H1 (cell line): ENCODE results near the gene ENTPD8. TPM values are rescaled to one million over a fixed set of nuclear protein-coding genes. Genes with fewer than 3 reads are reported as not detected.
A peak's percentile ranks its signal among the peaks of the same experiment; 100 is the strongest.

Source experiments
- CTCF ChIA-PET: fragments of 300-600 bp; sonication (Branson Sonifier 250); formaldehyde crosslinking; loops from one replicate; lab custom pipeline; 2021; ENCODE audit not compliant: partially characterized antibody; lab: Charles Lee
- POLR2A ChIA-PET: fragments of 300-600 bp; sonication (Branson Sonifier 250); formaldehyde crosslinking; loops from one replicate; lab custom pipeline; 2021; ENCODE audit warnings: inconsistent platforms; ENCODE audit not compliant: partially characterized antibody; lab: Charles Lee
- DNase-seq, 2 experiments: peaks; one replicate each; pipeline versions ENCODE4 v3.0.0 to v3.0.0-alpha.2; 2010 to 2022; ENCODE audit warnings: low spot score in 2 of 2, low read depth in 1 of 2, mixed read lengths in 1 of 2
- FAIRE-seq: peaks from 2 replicates; lab custom pipeline; 2011; peaks lifted over from hg19 to GRCh38; lab: Jason Lieb, UNC
- H2AFZ ChIP-seq: 2 replicates; pipeline ENCODE4 v1.8.1; 2012; ENCODE audit warnings: low read length, inconsistent platforms
- H2AK5ac ChIP-seq: 2 replicates; pipeline ENCODE4 v1.6.1; 2013; ENCODE audit warnings: low read depth, low read length
- H2BK120ac ChIP-seq: replicated peaks from 2 replicates; pipeline ENCODE3; 2013; ENCODE audit warnings: low read depth, low read length, inconsistent platforms
- H2BK12ac ChIP-seq: 2 replicates; pipeline ENCODE4 v1.6.1; 2013; ENCODE audit warnings: low read depth, low read length
- H2BK15ac ChIP-seq: 2 replicates; pipeline ENCODE4 v1.6.1; 2013; ENCODE audit warnings: low read length
- H2BK20ac ChIP-seq: 2 replicates; pipeline ENCODE4 v1.6.1; 2013; ENCODE audit warnings: low read length
- H2BK5ac ChIP-seq: 2 replicates; pipeline ENCODE4 v1.6.1; 2013; ENCODE audit warnings: low read depth, low read length
- H3K14ac ChIP-seq: 2 replicates; pipeline ENCODE4 v1.6.1; 2013; ENCODE audit warnings: inconsistent platforms; ENCODE audit not compliant: insufficient read length
- H3K18ac ChIP-seq: 2 replicates; pipeline ENCODE4 v1.6.1; 2013; ENCODE audit warnings: low read length; ENCODE audit errors: extremely low read depth
- H3K23ac ChIP-seq: 2 replicates; pipeline ENCODE4 v1.6.1; 2013; ENCODE audit warnings: inconsistent platforms; ENCODE audit not compliant: insufficient read length
- H3K23me2 ChIP-seq: 2 replicates; pipeline ENCODE4 v1.6.1; 2013; ENCODE audit warnings: low read depth, low read length
- H3K27ac ChIP-seq: 2 replicates; pipeline ENCODE4 v1.6.1; 2011; ENCODE audit warnings: low read depth, low read length, inconsistent platforms
- H3K27me3 ChIP-seq, 4 experiments: replicated peaks in 1 of 4; 1 replicate in 1 of 4; 2 replicates in 3 of 4; pipeline versions ENCODE4 v1.6.1 to v1.8.1; 2011 to 2013; ENCODE audit warnings: low read length in 3 of 4, mild to moderate bottlenecking in 3 of 4, inconsistent platforms in 2 of 4, mixed read lengths in 2 of 4, moderate library complexity in 1 of 4; ENCODE audit not compliant: control insufficient read depth in 3 of 4, insufficient read depth in 3 of 4; ENCODE audit errors: extremely low read depth in 1 of 4
- H3K36me3 ChIP-seq, 4 experiments: 2 replicates each; pipeline versions ENCODE4 v1.6.1 to v1.8.1; 2011 to 2013; ENCODE audit warnings: mild to moderate bottlenecking in 4 of 4, low read length in 3 of 4, moderate library complexity in 2 of 4, control low read depth in 1 of 4, inconsistent platforms in 1 of 4; ENCODE audit not compliant: insufficient read depth in 4 of 4, control insufficient read depth in 2 of 4
- H3K4ac ChIP-seq: replicated peaks from 2 replicates; pipeline ENCODE3; 2013; ENCODE audit warnings: low read length, low read depth, mixed read lengths, inconsistent platforms; ENCODE audit not compliant: insufficient read length
- H3K4me1 ChIP-seq, 4 experiments: replicated peaks in 1 of 4; 1 replicate in 1 of 4; 2 replicates in 3 of 4; pipeline versions ENCODE4 v1.6.1 to v1.8.1; 2011 to 2013; ENCODE audit warnings: low read length in 3 of 4, inconsistent platforms in 2 of 4, mixed read lengths in 1 of 4; ENCODE audit not compliant: insufficient read depth in 4 of 4, control insufficient read depth in 3 of 4
- H3K4me2 ChIP-seq, 2 experiments: 2 replicates each; pipeline versions ENCODE4 v1.6.1 to v1.8.1; 2011 to 2013; ENCODE audit warnings: low read depth in 2 of 2, low read length in 2 of 2, control low read depth in 1 of 2, inconsistent platforms in 1 of 2, mild to moderate bottlenecking in 1 of 2; ENCODE audit not compliant: insufficient read depth in 1 of 2
- H3K4me3 ChIP-seq, 4 experiments: fragments of 200-600, 300-600 bp in 1 of 4; sonication (generic), shearing (Covaris generic), sonication (Bioruptor Twin) in 1 of 4; 2 replicates each; pipeline versions ENCODE4 v1.5.1 to v1.8.1; 2011 to 2016; ENCODE audit warnings: low read length in 4 of 4, low read depth in 3 of 4, control low read depth in 2 of 4, inconsistent platforms in 2 of 4, mild to moderate bottlenecking in 2 of 4, mixed read lengths in 1 of 4, moderate library complexity in 1 of 4; ENCODE audit not compliant: insufficient read depth in 2 of 4; ENCODE audit errors: extremely low read depth in 1 of 4
- H3K56ac ChIP-seq: replicated peaks from 2 replicates; pipeline ENCODE3; 2013; ENCODE audit warnings: low read depth, mild to moderate bottlenecking, mixed read lengths, low read length, inconsistent platforms; ENCODE audit not compliant: insufficient read length
- H3K79me1 ChIP-seq: 2 replicates; pipeline ENCODE4 v1.6.1; 2013; ENCODE audit warnings: low read depth, low read length, control low read depth
- H3K79me2 ChIP-seq, 2 experiments: 2 replicates each; pipeline versions ENCODE4 v1.6.1 to v1.8.1; 2012 to 2013; ENCODE audit warnings: low read length in 2 of 2, mild to moderate bottlenecking in 2 of 2, inconsistent platforms in 1 of 2; ENCODE audit not compliant: insufficient read depth in 2 of 2, control insufficient read depth in 1 of 2
- H3K9ac ChIP-seq, 4 experiments: replicated peaks in 1 of 4; 1 replicate in 1 of 4; 2 replicates in 3 of 4; pipeline versions ENCODE4 v1.6.1 to v1.8.1; 2011 to 2013; ENCODE audit warnings: low read depth in 3 of 4, low read length in 3 of 4, control low read depth in 2 of 4, mild to moderate bottlenecking in 2 of 4, moderate library complexity in 2 of 4, inconsistent platforms in 1 of 4; ENCODE audit errors: extremely low read depth in 1 of 4
- H3K9me3 ChIP-seq, 2 experiments: 2 replicates each; pipeline versions ENCODE4 v1.6.1 to v1.8.1; 2012 to 2013; ENCODE audit warnings: mild to moderate bottlenecking in 2 of 2, moderate library complexity in 2 of 2, control low read depth in 1 of 2, inconsistent platforms in 1 of 2, low read depth in 1 of 2, low read length in 1 of 2, mixed read lengths in 1 of 2; ENCODE audit not compliant: insufficient read depth in 2 of 2
- H4K20me1 ChIP-seq, 2 experiments: replicated peaks in 1 of 2; 2 replicates each; pipeline versions ENCODE3 to v1.8.1; 2011 to 2013; ENCODE audit warnings: inconsistent platforms in 2 of 2, low read length in 2 of 2, mild to moderate bottlenecking in 1 of 2; ENCODE audit not compliant: insufficient read depth in 2 of 2, control insufficient read depth in 1 of 2
- H4K5ac ChIP-seq: 2 replicates; pipeline ENCODE4 v1.6.1; 2013; ENCODE audit warnings: low read length, low read depth, mixed read lengths, inconsistent platforms; ENCODE audit not compliant: insufficient read length
- H4K8ac ChIP-seq: 2 replicates; pipeline ENCODE4 v1.8.0; 2013; ENCODE audit warnings: mild to moderate bottlenecking, moderate library complexity, low read length, inconsistent platforms; ENCODE audit not compliant: insufficient read depth; ENCODE audit errors: extremely low read depth
- H4K91ac ChIP-seq: replicated peaks from 2 replicates; pipeline ENCODE3; 2013; ENCODE audit warnings: low read length, mixed read lengths, inconsistent platforms; ENCODE audit not compliant: insufficient read length
- EGR1 ChIP-seq: IDR thresholded peaks from 2 replicates; pipeline ENCODE4 v1.6.1; 2011; ENCODE audit warnings: low read depth, low read length, borderline replicate concordance
- USF2 ChIP-seq: IDR thresholded peaks from 2 replicates; pipeline ENCODE4 v1.6.1; 2011; ENCODE audit warnings: low read length, improper control_type of control experiment
- WGBS, 2 experiments: shearing (Covaris generic) in 1 of 2; methylation state at CpG; one replicate each; pipeline versions ENCODE4 v1.1.6 to v1.1.7; 2013 to 2015; ENCODE audit warnings: low lambda C conversion rate in 2 of 2, mixed read lengths in 2 of 2, inconsistent platforms in 1 of 2, low coverage in 1 of 2, missing lambda C conversion rate in 1 of 2; ENCODE audit not compliant: insufficient replicate concordance in 2 of 2, insufficient coverage in 1 of 2, insufficient read length in 1 of 2; ENCODE audit errors: extremely low coverage in 1 of 2, missing lambda C conversion rate in 1 of 2; 5-methylcytosine and 5-hydroxymethylcytosine counted together
- polyA plus RNA-seq, 7 experiments: library from polyadenylated mRNA; depleted of rRNA in 3 of 7; stranded (reverse) in 5 of 7; unstranded in 2 of 7; fragments of >200 nt in 5 of 7; fragments of 200-250 nt in 2 of 7; gene quantifications; 1 replicate in 5 of 7; 2 replicates in 1 of 7; 4 replicates in 1 of 7; pipeline versions ENCODE4 v1.2.1 to v1.2.3, GENCODE V29; 2011 to 2013; ENCODE audit warnings: missing spikeins in 2 of 7, mixed read lengths in 2 of 7
- total RNA-seq: library from RNA; stranded (reverse); fragmentation: NEBNext Ultra II Directional; extraction: Animal tissue kit (Norgen Biotek cat#: 25700); gene quantifications from 2 replicates; pipeline ENCODE4 v1.2.1, GENCODE V29; 2021

ENTPD8 gene
- total and polyA plus RNA-seq, 2 of the 8 experiments (the other 6 are each of a cell fraction or from before 2014, with no cell fraction given), result 0.48 to 0.51 TPM

GRCh38 chr9:137462396-137462985 lies 21.3 kb upstream of the ENTPD8 start:
- Histone ChIP-seq H3K4ac (no peak overlapping the region), H2BK15ac (no peak overlapping the region), H3K23me2 (peaks cover 8% of the 10 kb centered on the region; the same call in 1 of the 2 replicates), H3K18ac (no peak overlapping the region), H3K9me3 (no peaks in the 10 kb centered on the region; a peak in 1 of 4 replicates), H2AK5ac (no peak overlapping the region), H4K91ac (no peak overlapping the region), H3K79me2 (no peaks in the 10 kb centered on the region; a peak in 1 of 4 replicates), H2AFZ (no peak overlapping the region), H3K56ac (no peak overlapping the region), H3K14ac (no peak overlapping the region), H3K23ac (no peak overlapping the region), H2BK20ac (no peak overlapping the region), H2BK12ac (no peak overlapping the region), H3K4me3 (peak overlapping the region in 1 of 4 experiments; percentile 51; a peak in 1 of 8 replicates), H3K27me3 (peaks cover 0 to 19% (median 13%) of the 10 kb centered on the region in 4 experiments; a peak in 5 of 7 replicates), H4K5ac (no peak overlapping the region), H4K20me1 (peaks cover 0 to 10% of the 10 kb centered on the region in 2 experiments), H3K36me3 (no peaks in the 10 kb centered on the region), H3K79me1 (peaks cover 3% of the 10 kb centered on the region; the same call in 1 of the 2 replicates), H2BK5ac (no peak overlapping the region), H2BK120ac (no peak overlapping the region), H3K4me2 (peak overlapping the region; percentile 44 to 56; a peak in 3 of 4 replicates)
- CTCF ChIA-PET, result interaction anchor here (1.0 to 1.4 kb wide), 5 partner anchors 9 to 19 kb away, joined by 3 to 6 read pairs (median 3); no protein-coding TSS in a partner anchor
- POLR2A ChIA-PET, result interaction anchor here (2.0 kb wide), 1 partner anchor 9 kb away, joined by 6 read pairs; no protein-coding TSS in a partner anchor
- no peak for FAIRE-seq
- TF ChIP-seq EGR1 (no peak), USF2 (no peak)
- TF ChIP-seq, all 59 proteins: peak for 0
- H3K27ac ChIP-seq, result no peak overlapping the region
- 89% methylated on average over 18 of the region's 25 CpGs; no CpG with 5 or more reads in 1 of the 2 experiments for WGBS, 2 experiments
- H3K4me1 ChIP-seq, result peaks cover 0 to 18% (median 8%) of the 10 kb centered on the region in 4 experiments; a peak in 6 of 7 replicates
- DNase-seq, result no peak
- no peak overlapping the region for H3K9ac ChIP-seq
- no peak overlapping the region; the same call in 1 of the 2 replicates for H4K8ac ChIP-seq
